Erythroblast (primary cell): ENCODE measurements around the gene NOX5.

Experiments used
- DNase-seq, 2 experiments: peaks; one replicate each; lab custom pipeline; 2025; lab: John Stamatoyannopoulos, UW
- GATA1 ChIP-seq: IDR thresholded peaks from 2 replicates; pipeline ENCODE4 v1.6.1; 2011; ENCODE audit warnings: low read depth, mild to moderate bottlenecking, control low read depth, low read length, moderate library complexity
- POLR2A ChIP-seq: IDR thresholded peaks from 2 replicates; pipeline ENCODE4 v1.6.1; 2011; ENCODE audit warnings: mild to moderate bottlenecking, low read length

The NOX5 gene

GRCh38 chr15:69017978-69018377 is 3.5 kb downstream of the NOX5 start:
- no peak for DNase-seq
- TF ChIP-seq GATA1 (no peak), POLR2A (no peak)

GRCh38 chr15:69018951-69019350 is 4.5 kb downstream of the NOX5 start:
- no peak for TF ChIP-seq POLR2A
- TF ChIP-seq GATA1: no peak
- no peak for DNase-seq

- TF ChIP-seq POLR2A: no peak
- TF ChIP-seq GATA1: no peak
These were observed 7.4 kb downstream of the NOX5 start for GRCh38 chr15:69021895-69022294.

GRCh38 chr15:69025320-69025719 is 10.8 kb downstream of the NOX5 start:
- DNase-seq: no peak
- TF ChIP-seq POLR2A (no peak), GATA1 (no peak)

More at GRCh38 chr15:69021895-69022294, 7.4 kb downstream of the NOX5 start:
- DNase-seq: peak in 1 of 2 experiments; percentile 28

GRCh38 chr15:69026355-69026754 is 11.9 kb downstream of the NOX5 start:
- TF ChIP-seq GATA1 (no peak), POLR2A (no peak)
- no peak for DNase-seq

- TF ChIP-seq GATA1 (no peak), POLR2A (no peak)
- DNase-seq: no peak
These were observed 13.6 kb downstream of the NOX5 start for GRCh38 chr15:69027976-69028518.

- no peak for TF ChIP-seq POLR2A
- TF ChIP-seq GATA1: no peak
- DNase-seq: peak; percentile 83 to 84
These were observed 16.8 kb downstream of the NOX5 start for GRCh38 chr15:69031013-69032001.

GRCh38 chr15:69032031-69032430 is 17.5 kb downstream of the NOX5 start:
- no peak for DNase-seq
- no peak for TF ChIP-seq GATA1
- TF ChIP-seq POLR2A: no peak

GRCh38 chr15:69032703-69033373 is 18.3 kb downstream of the NOX5 start:
- DNase-seq: no peak
- TF ChIP-seq POLR2A: no peak
- TF ChIP-seq GATA1: no peak

- DNase-seq: no peak
- TF ChIP-seq GATA1 (no peak), POLR2A (no peak)
These were observed 19.9 kb downstream of the NOX5 start for GRCh38 chr15:69034352-69034751.

GRCh38 chr15:69035205-69035917 is 20.9 kb downstream of the NOX5 start:
- TF ChIP-seq GATA1 (no peak), POLR2A (no peak)
- peak; percentile 45 to 58 for DNase-seq

GRCh38 chr15:69035918-69036258 is 21.4 kb downstream of the NOX5 start:
- no peak for DNase-seq
- TF ChIP-seq GATA1: no peak
- TF ChIP-seq POLR2A: no peak

- TF ChIP-seq GATA1 (no peak), POLR2A (no peak)
- no peak for DNase-seq
These were observed 22.3 kb downstream of the NOX5 start for GRCh38 chr15:69036826-69037225.

GRCh38 chr15:69037482-69037881 is 23.0 kb downstream of the NOX5 start:
- no peak for TF ChIP-seq POLR2A
- no peak for TF ChIP-seq GATA1
- DNase-seq: no peak
